Measurements from ENCODE around the gene GLT8D2. TPM values are rescaled to one million over a fixed set of nuclear protein-coding genes. Genes with fewer than 3 reads are reported as not detected.

Gene GLT8D2
- total RNA-seq, 3 donors from 2014 or later (not counting 1 experiment from before 2014, with no cell fraction given) = 0.19 to 0.48 (median 0.32) TPM

DNA sequence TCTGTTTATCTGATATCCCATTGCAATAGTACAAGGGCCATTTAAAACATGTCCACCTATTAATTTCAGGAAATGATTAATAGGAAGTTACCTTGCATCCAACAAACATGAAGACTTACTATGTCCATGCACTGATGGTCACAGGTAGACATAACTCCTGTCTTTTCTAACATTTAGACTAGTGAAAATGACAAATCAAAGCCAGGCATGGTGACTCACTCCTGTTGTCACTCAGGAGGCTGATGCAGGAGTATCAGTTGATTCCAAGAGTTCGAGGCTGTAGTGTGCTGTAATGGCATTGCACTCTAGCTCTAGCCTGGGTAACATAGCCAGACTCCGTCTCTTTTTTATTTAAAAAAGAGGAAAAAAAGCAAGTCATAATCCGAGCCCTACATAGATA is 105.0 kb downstream of the GLT8D2 start:
- peak overlapping the region; percentile 13 to 73 for H3K27ac Mint-ChIP-seq
- no peaks in the 10 kb centered on the region for H3K27me3 Mint-ChIP-seq (ENCODE audit: low read depth in 2 of 2)
- H3K36me3 Mint-ChIP-seq = peaks cover 63% of the 10 kb centered on the region

More for the DNA sequence above, 105.0 kb downstream of the GLT8D2 start:
- Mint-ChIP-seq H3K4me1 (peaks cover 9 to 11% of the 10 kb centered on the region in 2 donors), H3K4me3 (no peak overlapping the region), H3K9me3 (no peaks in the 10 kb centered on the region)
- no peak overlapping the region for H3K4me3 ChIP-seq (ENCODE audit: low read length)
- no peak for TF ChIP-seq CTCF (IDR thresholded peaks at IDR 0.05)
- H3K27ac ChIP-seq (ENCODE audit: low read length) = no peak overlapping the region
- ATAC-seq = no peak
- intact Hi-C loops (cut with micrococcal nuclease) = no loop called here
- peaks cover 89% of the 10 kb centered on the region for H3K36me3 ChIP-seq (ENCODE audit: control insufficient read depth, insufficient read depth, low read length)
- DNase-seq = no peak
- H3K4me1 ChIP-seq (ENCODE audit: control insufficient read depth, insufficient read depth, low read length) = no peaks in the 10 kb centered on the region
- no peaks in the 10 kb centered on the region for H3K9me3 ChIP-seq (ENCODE audit: control insufficient read depth, insufficient read depth, low read length)
- 79% methylated on average over 3 of the region's 3 CpGs for WGBS (ENCODE audit: insufficient coverage)
- H3K27me3 ChIP-seq (ENCODE audit: control insufficient read depth, insufficient read depth, low read length) = no peaks in the 10 kb centered on the region

Other genes with a start within 250 kb of the GLT8D2 start
- gene NT5DC3, start 209.0 kb downstream of the GLT8D2 start, total RNA-seq = 1 to 10 TPM; 1.1 to 2.1 (median 1.4) TPM
- 100 to 1,000 TPM; 282 to 390 (median 389) TPM for gene HSP90B1, start 119.8 kb downstream of the GLT8D2 start, total RNA-seq
- gene TDG, start 84.3 kb downstream of the GLT8D2 start, total RNA-seq = 10 to 100 TPM; 28.2 to 28.7 (median 28.7) TPM
- gene HCFC2, start 14.3 kb upstream of the GLT8D2 start, total RNA-seq = 10 to 100 TPM; 20.3 to 24.4 (median 23.8) TPM
- 10 to 100 TPM; 13.3 to 17.4 (median 13.6) TPM for gene NFYB, start 88.0 kb upstream of the GLT8D2 start, total RNA-seq
- 10 to 100 TPM; 46.9 to 59.7 (median 47.3) TPM for gene TXNRD1, start 165.6 kb upstream of the GLT8D2 start, total RNA-seq